Right forelimb (tissue), 1 donor: Measurements from ENCODE around the gene SNX1.
"Not testable (repeated sequence)": the region's sequence is repeated elsewhere in the genome, so short reads cannot be mapped to it uniquely, and the experiment has no call there.

Experiments used
- DNase-seq: peaks from one replicate; pipeline ENCODE4 v3.0.0-alpha.2; 2018

Gene SNX1

GRCh38 chr15:64095795-64096667 is at the start of gene SNX1:
Gene SNX1, plus strand, starts transcription at chr15:64095982. Its CDS starts 32 bp downstream, at chr15:64096014.
- peak; percentile 97 for DNase-seq

GRCh38 chr15:64046421-64047153 is 49.2 kb upstream of the SNX1 start, which contains the start of gene DAPK2:
Gene DAPK2, minus strand, starts transcription at chr15:64046485. Its CDS starts 6,224 bp downstream, at chr15:64040261.
- peak; percentile 76 for DNase-seq

GRCh38 chr15:64048781-64049460 is 46.9 kb upstream of the SNX1 start:
- no peak for DNase-seq

GRCh38 chr15:64050281-64051092 is 45.3 kb upstream of the SNX1 start:
- no peak for DNase-seq

GRCh38 chr15:64051093-64051402 is 44.7 kb upstream of the SNX1 start:
- no peak for DNase-seq

- DNase-seq: no peak
These were observed 44.1 kb upstream of the SNX1 start for GRCh38 chr15:64051407-64052259.

- DNase-seq: no peak
These were observed 42.8 kb upstream of the SNX1 start for GRCh38 chr15:64052925-64053491.

GRCh38 chr15:64053674-64054073 is 42.1 kb upstream of the SNX1 start:
- not testable (repeated sequence) for DNase-seq

GRCh38 chr15:64058279-64058678 is 37.5 kb upstream of the SNX1 start:
- DNase-seq: no peak

GRCh38 chr15:64059104-64059503 is 36.7 kb upstream of the SNX1 start:
- DNase-seq: not testable (repeated sequence)

GRCh38 chr15:64060716-64061115 is 35.1 kb upstream of the SNX1 start:
- no peak for DNase-seq

GRCh38 chr15:64066451-64066850 is 29.3 kb upstream of the SNX1 start:
- no peak for DNase-seq

- peak; percentile 80 for DNase-seq
These were observed 28.2 kb upstream of the SNX1 start for GRCh38 chr15:64067564-64068030.

- no peak for DNase-seq
These were observed 27.6 kb upstream of the SNX1 start for GRCh38 chr15:64068133-64068532.

- no peak for DNase-seq
These were observed 25.7 kb upstream of the SNX1 start for GRCh38 chr15:64070106-64070505.

- DNase-seq: no peak
These were observed 24.6 kb upstream of the SNX1 start for GRCh38 chr15:64070965-64071851.

GRCh38 chr15:64071931-64072765 is 23.6 kb upstream of the SNX1 start:
- DNase-seq: no peak

GRCh38 chr15:64072812-64073211 is 23.0 kb upstream of the SNX1 start:
- no peak for DNase-seq

GRCh38 chr15:64073496-64073895 is 22.3 kb upstream of the SNX1 start:
- not testable (repeated sequence) for DNase-seq
